HepG2 (cell line): ENCODE results near the gene SEC63. TPM values are rescaled to one million over a fixed set of nuclear protein-coding genes. Genes with fewer than 3 reads are reported as not detected.

ENCODE experiments used
- CEBPG ChIP-seq: IDR thresholded peaks from 2 replicates; pipeline ENCODE4 v1.6.1; 2016
- MIER2 ChIP-seq: IDR thresholded peaks from 2 replicates; pipeline ENCODE4 v1.6.1; 2016; ENCODE audit warnings: missing biosample characterization, missing genetic modification reagents
- PHF21A ChIP-seq: sonication (generic); formaldehyde crosslinking; IDR thresholded peaks from 2 replicates; pipeline ENCODE4 v1.5.0; 2020; ENCODE audit warnings: mild to moderate bottlenecking, missing genetic modification reagents
- ZFP36L1 ChIP-seq: sonication (generic); formaldehyde crosslinking; IDR thresholded peaks from 2 replicates; pipeline ENCODE4 v1.8.0; 2022; ENCODE audit warnings: mild to moderate bottlenecking, missing genetic modification reagents, moderate library complexity
- ZMAT3 ChIP-seq: sonication (generic); formaldehyde crosslinking; conservative IDR thresholded peaks from 2 replicates; pipeline ENCODE4 v1.7.0; 2021; ENCODE audit warnings: missing genetic modification reagents
- polyA plus RNA-seq, 8 experiments: library from polyadenylated mRNA; depleted of rRNA in 3 of 8; stranded (reverse) in 7 of 8; unstranded in 1 of 8; fragments of >200 nt; fragmentation: Illumina TruSeq in 4 of 8; extraction: Trizol in 4 of 8; gene quantifications; 2 replicates each; pipeline versions ENCODE4 v1.2.1 to v1.2.3, GENCODE V29; 2011 to 2016; ENCODE audit warnings: low read depth in 4 of 8, missing spikeins in 1 of 8, mixed read lengths in 1 of 8; ENCODE audit not compliant: insufficient read depth in 1 of 8
- total RNA-seq, 5 experiments: library from RNA; depleted of rRNA; stranded (reverse); fragments of >200 nt; fragmentation: Illumina TruSeq; extraction: Trizol; gene quantifications; 2 replicates each; pipeline ENCODE4 v1.2.3, GENCODE V29; 2016; ENCODE audit warnings: low read depth in 1 of 5
- TF ChIP-seq, protein P1 (sequence below): sonication (generic); formaldehyde crosslinking; IDR thresholded peaks from 2 replicates; pipeline ENCODE4 v1.4.0; 2020; ENCODE audit warnings: missing genetic modification reagents
- TF ChIP-seq, protein P2 (sequence below): sonication (generic); formaldehyde crosslinking; IDR thresholded peaks from 2 replicates; pipeline ENCODE4 v1.4.0; 2020; ENCODE audit warnings: missing genetic modification reagents
- TF ChIP-seq, protein P3 (sequence below): sonication (generic); formaldehyde crosslinking; IDR thresholded peaks from 2 replicates; pipeline ENCODE4 v1.4.0; 2020; ENCODE audit warnings: mild to moderate bottlenecking, missing genetic modification reagents
- TF ChIP-seq, protein P4 (sequence below): IDR thresholded peaks from 2 replicates; pipeline ENCODE4 v1.6.1; 2016; ENCODE audit warnings: control low read depth
- TF ChIP-seq, protein P5 (sequence below): sonication (generic); formaldehyde crosslinking; IDR thresholded peaks from 2 replicates; pipeline ENCODE4 v1.5.0; 2020; ENCODE audit warnings: missing genetic modification reagents
- TF ChIP-seq, protein P6 (sequence below): IDR thresholded peaks from 2 replicates; pipeline ENCODE4 v1.6.1; 2016; ENCODE audit warnings: low read depth, borderline replicate concordance

Gene SEC63
- total and polyA plus RNA-seq, 2 of the 13 experiments (the other 11 are each of a cell fraction or from before 2014, with no cell fraction given) = 20.2 to 45.9 TPM

DNA sequence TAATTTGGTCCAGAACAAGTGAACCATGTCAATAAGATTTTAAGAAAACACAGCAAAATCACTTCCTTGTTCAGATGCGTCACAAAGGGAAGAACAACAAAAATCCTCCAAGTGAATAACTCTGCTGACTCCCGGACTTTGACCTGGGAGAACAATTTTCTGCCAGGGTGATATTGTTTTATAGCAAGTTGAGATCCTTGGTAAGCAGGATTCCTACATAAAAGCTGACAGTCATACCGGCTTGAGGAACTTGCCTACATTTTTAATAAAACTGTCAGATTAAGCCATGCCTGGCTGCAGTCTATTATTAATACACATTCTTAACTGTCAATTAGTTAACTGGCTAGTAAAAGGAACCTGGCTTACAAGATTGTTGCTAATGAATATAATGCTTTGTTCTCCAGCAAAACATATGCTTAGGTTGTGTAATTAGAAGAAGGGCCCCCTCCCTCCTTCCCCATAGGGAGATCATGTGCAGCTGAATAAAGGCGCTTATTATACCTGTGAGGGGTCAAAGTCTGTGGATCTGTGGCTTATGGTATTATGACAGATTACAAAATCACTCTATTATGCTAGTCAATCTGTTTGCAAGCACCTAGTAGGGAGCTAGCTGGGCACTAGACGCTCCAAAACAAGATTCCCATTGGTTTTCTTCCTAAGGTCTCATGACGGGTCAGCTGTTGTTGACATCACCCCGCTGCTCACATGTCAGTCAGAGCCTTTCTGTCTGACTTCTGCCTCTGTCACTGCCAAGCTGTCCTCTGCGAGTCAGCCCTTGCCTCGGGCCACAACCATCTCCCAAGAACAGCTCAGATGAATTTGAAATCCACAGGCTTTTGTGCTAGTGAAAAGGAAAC is 44.6 kb upstream of the SEC63 start (continued):
- TF ChIP-seq, protein P1, sequence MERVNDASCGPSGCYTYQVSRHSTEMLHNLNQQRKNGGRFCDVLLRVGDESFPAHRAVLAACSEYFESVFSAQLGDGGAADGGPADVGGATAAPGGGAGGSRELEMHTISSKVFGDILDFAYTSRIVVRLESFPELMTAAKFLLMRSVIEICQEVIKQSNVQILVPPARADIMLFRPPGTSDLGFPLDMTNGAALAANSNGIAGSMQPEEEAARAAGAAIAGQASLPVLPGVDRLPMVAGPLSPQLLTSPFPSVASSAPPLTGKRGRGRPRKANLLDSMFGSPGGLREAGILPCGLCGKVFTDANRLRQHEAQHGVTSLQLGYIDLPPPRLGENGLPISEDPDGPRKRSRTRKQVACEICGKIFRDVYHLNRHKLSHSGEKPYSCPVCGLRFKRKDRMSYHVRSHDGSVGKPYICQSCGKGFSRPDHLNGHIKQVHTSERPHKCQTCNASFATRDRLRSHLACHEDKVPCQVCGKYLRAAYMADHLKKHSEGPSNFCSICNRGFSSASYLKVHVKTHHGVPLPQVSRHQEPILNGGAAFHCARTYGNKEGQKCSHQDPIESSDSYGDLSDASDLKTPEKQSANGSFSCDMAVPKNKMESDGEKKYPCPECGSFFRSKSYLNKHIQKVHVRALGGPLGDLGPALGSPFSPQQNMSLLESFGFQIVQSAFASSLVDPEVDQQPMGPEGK = peak; percentile 80
- TF ChIP-seq CEBPG = peak; percentile 53
- TF ChIP-seq, protein P2, sequence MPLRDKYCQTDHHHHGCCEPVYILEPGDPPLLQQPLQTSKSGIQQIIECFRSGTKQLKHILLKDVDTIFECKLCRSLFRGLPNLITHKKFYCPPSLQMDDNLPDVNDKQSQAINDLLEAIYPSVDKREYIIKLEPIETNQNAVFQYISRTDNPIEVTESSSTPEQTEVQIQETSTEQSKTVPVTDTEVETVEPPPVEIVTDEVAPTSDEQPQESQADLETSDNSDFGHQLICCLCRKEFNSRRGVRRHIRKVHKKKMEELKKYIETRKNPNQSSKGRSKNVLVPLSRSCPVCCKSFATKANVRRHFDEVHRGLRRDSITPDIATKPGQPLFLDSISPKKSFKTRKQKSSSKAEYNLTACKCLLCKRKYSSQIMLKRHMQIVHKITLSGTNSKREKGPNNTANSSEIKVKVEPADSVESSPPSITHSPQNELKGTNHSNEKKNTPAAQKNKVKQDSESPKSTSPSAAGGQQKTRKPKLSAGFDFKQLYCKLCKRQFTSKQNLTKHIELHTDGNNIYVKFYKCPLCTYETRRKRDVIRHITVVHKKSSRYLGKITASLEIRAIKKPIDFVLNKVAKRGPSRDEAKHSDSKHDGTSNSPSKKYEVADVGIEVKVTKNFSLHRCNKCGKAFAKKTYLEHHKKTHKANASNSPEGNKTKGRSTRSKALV (CRISPR knock-in tag) = no peak
- TF ChIP-seq ZFP36L1 = no peak
- TF ChIP-seq, protein P3, sequence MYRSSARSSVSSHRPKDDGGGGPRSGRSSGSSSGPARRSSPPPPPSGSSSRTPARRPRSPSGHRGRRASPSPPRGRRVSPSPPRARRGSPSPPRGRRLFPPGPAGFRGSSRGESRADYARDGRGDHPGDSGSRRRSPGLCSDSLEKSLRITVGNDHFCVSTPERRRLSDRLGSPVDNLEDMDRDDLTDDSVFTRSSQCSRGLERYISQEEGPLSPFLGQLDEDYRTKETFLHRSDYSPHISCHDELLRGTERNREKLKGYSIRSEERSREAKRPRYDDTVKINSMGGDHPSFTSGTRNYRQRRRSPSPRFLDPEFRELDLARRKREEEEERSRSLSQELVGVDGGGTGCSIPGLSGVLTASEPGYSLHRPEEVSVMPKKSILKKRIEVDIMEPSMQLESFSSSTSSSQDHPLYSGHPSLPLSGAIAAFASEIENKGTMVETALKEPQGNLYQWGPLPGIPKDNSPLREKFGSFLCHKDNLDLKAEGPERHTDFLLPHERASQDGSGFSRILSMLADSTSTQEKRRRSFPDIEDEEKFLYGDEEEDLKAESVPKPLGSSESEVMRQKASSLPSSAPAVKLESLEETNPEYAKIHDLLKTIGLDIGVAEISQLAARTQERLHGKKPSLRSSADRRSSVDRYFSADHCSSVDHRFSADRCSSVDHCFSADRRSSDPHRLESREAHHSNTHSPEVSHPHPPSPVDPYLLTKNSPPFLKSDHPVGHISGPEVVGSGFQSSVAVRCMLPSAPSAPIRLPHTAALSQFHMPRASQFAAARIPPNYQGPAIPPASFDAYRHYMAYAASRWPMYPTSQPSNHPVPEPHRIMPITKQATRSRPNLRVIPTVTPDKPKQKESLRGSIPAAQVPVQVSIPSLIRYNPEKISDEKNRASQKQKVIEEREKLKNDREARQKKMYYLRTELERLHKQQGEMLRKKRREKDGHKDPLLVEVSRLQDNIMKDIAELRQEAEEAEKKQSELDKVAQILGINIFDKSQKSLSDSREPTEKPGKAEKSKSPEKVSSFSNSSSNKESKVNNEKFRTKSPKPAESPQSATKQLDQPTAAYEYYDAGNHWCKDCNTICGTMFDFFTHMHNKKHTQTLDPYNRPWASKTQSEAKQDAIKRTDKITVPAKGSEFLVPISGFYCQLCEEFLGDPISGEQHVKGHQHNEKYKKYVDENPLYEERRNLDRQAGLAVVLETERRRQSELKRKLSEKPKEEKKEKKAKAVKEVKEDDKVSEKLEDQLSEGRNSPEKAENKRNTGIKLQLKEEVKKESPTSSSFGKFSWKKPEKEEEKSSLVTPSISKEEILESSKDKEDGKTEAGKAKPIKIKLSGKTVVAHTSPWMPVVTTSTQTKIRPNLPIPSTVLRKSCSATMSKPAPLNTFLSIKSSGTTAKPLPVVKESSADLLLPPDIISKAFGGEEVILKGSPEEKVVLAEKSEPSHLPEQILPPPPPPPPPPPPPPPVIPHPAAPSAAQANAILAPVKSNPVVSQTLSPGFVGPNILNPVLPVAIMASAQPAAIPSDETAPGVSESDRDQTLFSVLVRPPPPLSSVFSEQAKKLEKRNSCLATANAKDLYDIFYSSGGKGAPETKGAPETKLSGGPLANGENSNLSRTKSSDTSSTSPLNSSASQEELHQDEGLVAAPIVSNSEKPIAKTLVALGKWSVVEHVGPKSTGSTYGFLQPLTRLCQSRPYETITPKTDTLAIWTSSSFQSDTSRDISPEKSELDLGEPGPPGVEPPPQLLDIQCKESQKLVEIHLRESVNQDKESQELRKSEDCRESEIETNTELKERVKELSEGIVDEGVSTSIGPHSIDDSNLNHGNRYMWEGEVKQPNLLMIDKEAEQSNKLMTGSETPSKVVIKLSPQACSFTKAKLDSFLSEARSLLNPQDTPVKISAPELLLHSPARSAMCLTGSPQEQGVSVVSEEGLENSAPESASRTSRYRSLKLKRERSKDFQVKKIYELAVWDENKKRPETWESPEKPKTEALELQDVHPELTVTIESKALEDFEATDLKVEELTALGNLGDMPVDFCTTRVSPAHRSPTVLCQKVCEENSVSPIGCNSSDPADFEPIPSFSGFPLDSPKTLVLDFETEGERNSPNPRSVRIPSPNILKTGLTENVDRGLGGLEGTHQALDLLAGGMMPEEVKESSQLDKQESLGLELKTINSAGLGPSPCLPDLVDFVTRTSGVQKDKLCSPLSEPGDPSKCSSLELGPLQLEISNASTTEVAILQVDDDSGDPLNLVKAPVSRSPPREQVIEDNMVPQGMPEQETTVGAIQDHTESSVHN (CRISPR knock-in tag) = no peak
- TF ChIP-seq, protein P4, sequence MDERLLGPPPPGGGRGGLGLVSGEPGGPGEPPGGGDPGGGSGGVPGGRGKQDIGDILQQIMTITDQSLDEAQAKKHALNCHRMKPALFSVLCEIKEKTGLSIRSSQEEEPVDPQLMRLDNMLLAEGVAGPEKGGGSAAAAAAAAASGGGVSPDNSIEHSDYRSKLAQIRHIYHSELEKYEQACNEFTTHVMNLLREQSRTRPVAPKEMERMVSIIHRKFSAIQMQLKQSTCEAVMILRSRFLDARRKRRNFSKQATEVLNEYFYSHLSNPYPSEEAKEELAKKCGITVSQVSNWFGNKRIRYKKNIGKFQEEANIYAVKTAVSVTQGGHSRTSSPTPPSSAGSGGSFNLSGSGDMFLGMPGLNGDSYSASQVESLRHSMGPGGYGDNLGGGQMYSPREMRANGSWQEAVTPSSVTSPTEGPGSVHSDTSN = peak; percentile 66; the same call in 1 of the 2 replicates
- TF ChIP-seq, protein P5, sequence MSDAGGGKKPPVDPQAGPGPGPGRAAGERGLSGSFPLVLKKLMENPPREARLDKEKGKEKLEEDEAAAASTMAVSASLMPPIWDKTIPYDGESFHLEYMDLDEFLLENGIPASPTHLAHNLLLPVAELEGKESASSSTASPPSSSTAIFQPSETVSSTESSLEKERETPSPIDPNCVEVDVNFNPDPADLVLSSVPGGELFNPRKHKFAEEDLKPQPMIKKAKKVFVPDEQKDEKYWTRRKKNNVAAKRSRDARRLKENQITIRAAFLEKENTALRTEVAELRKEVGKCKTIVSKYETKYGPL (CRISPR knock-in tag) = 0 out of 2 replicates have a peak, but pooled peaks have one; percentile 47
- peak; percentile 62; the same call in 1 of the 2 replicates for TF ChIP-seq PHF21A
- TF ChIP-seq ZMAT3 (CRISPR knock-in tag) = 0 out of 2 replicates have a peak, but pooled peaks have one; percentile 34
- TF ChIP-seq, protein P6, sequence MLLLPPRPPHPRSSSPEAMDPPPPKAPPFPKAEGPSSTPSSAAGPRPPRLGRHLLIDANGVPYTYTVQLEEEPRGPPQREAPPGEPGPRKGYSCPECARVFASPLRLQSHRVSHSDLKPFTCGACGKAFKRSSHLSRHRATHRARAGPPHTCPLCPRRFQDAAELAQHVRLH (CRISPR knock-in tag) = peak; percentile 41; the same call in 1 of the 2 replicates
- no peak for TF ChIP-seq MIER2 (CRISPR knock-in tag)
